Activated CD8-positive, alpha-beta T cell treated with anti-CD3 and anti-CD28 coated beads, Interleukin-2, amount 10 ng/mL, durations not matched to agents 7 days and 5 days (primary cell): Measurements from ENCODE around the gene DHTKD1. TPM values are rescaled to one million over a fixed set of nuclear protein-coding genes. Genes with fewer than 3 reads are reported as not detected.
A peak's percentile ranks its signal among the peaks of the same experiment; 100 is the strongest.
"Not testable (repeated sequence)": the region's sequence is repeated elsewhere in the genome, so short reads cannot be mapped to it uniquely, and the experiment has no call there.

Experiments used
- ATAC-seq: fragments of 150-1000 bp; cut with Tn5 transposase; one replicate; pipeline ENCODE4 v1.10.0; 2021; ENCODE audit warnings: moderate library complexity
- CTCF ChIA-PET: fragments of 350-600 bp; sonication (Branson Sonifier 250); formaldehyde crosslinking; loops from one replicate; lab custom pipeline; 2021; ENCODE audit warnings: antibody characterized with exemption; lab: Charles Lee
- POLR2A ChIA-PET: fragments of 350-600 bp; sonication (Branson Sonifier 250); formaldehyde crosslinking; loops from one replicate; lab custom pipeline; 2021; ENCODE audit warnings: antibody characterized with exemption; lab: Charles Lee
- DNase-seq: peaks from one replicate; pipeline ENCODE4 v3.0.0-alpha.2; 2020
- H3K27ac Mint-ChIP-seq: one replicate; pipeline ENCODE4 v1.8.0; 2021; ENCODE audit warnings: mild to moderate bottlenecking, mixed read lengths
- H3K27me3 Mint-ChIP-seq: one replicate; pipeline ENCODE4 v1.8.0; 2021; ENCODE audit warnings: low read depth, mixed read lengths
- H3K36me3 Mint-ChIP-seq: one replicate; pipeline ENCODE4 v1.8.0; 2021; ENCODE audit warnings: low read depth, mixed read lengths
- H3K4me1 Mint-ChIP-seq: one replicate; pipeline ENCODE4 v1.8.0; 2021; ENCODE audit warnings: low read depth, mixed read lengths
- H3K4me3 Mint-ChIP-seq: one replicate; pipeline ENCODE4 v1.8.0; 2021; ENCODE audit warnings: mild to moderate bottlenecking, mixed read lengths
- H3K9me3 Mint-ChIP-seq: one replicate; pipeline ENCODE4 v1.8.0; 2022; ENCODE audit warnings: mixed read lengths; ENCODE audit not compliant: insufficient read depth
- total RNA-seq, 2 experiments: library from RNA; stranded (reverse); gene quantifications; one replicate each; pipeline ENCODE4 v1.2.3, GENCODE V29; 2021

DHTKD1 gene
- total RNA-seq, 2 experiments from 2014 or later: 16.4 to 20.1 TPM

- Mint-ChIP-seq H3K9me3 (no peaks in the 10 kb centered on the region), H3K27me3 (peaks cover 3% of the 10 kb centered on the region), H3K36me3 (peaks cover 15% of the 10 kb centered on the region), H3K4me1 (peaks cover 27% of the 10 kb centered on the region), H3K4me3 (peak within 1 kb of the TSS; percentile 90), H3K27ac (peak within 1 kb of the TSS; percentile 100)
- ChIA-PET CTCF (interaction anchor here (1.2 to 1.3 kb wide), 2 partner anchors 9 to 79 kb away, joined by 5 to 7 read pairs; no protein-coding TSS in a partner anchor), POLR2A (interaction anchor here (0.6 to 2.5 kb wide), 10 partner anchors 9 to 152 kb away, joined by 3 to 15 read pairs (median 5); partner anchors contain the start of genes CDC123, DHTKD1 and NUDT5)
- DNase-seq: peak; percentile 97
- ATAC-seq: peak; percentile 91
These were observed 25.7 kb upstream of the DHTKD1 start, which contains the start of gene UPF2 for GRCh38 chr10:12042797-12043651. Gene UPF2, minus strand, starts transcription at chr10:12042809. Its CDS starts 7,386 bp downstream, at chr10:12035423.

- Mint-ChIP-seq H3K27ac (no peak overlapping the region), H3K4me3 (no peak overlapping the region), H3K4me1 (peaks cover 21% of the 10 kb centered on the region), H3K9me3 (no peaks in the 10 kb centered on the region), H3K27me3 (peaks cover 3% of the 10 kb centered on the region), H3K36me3 (peaks cover 7% of the 10 kb centered on the region)
- ChIA-PET CTCF (no interaction called here), POLR2A (no interaction called here)
- DNase-seq (no peak), ATAC-seq (no peak)
These were observed 23.2 kb upstream of the DHTKD1 start for GRCh38 chr10:12045596-12045995.

GRCh38 chr10:12048547-12048946 lies 20.2 kb upstream of the DHTKD1 start:
- ChIA-PET POLR2A (no interaction called here), CTCF (interaction anchor here (0.6 kb wide), 1 partner anchor 228 kb away, joined by 3 read pairs; no protein-coding TSS in a partner anchor)
- ATAC-seq (no peak), DNase-seq (no peak)
- Mint-ChIP-seq H3K27me3 (peaks cover 3% of the 10 kb centered on the region), H3K36me3 (no peaks in the 10 kb centered on the region), H3K4me3 (no peak overlapping the region), H3K9me3 (no peaks in the 10 kb centered on the region), H3K4me1 (peaks cover 10% of the 10 kb centered on the region), H3K27ac (no peak overlapping the region)

GRCh38 chr10:12050528-12050927 lies 18.2 kb upstream of the DHTKD1 start:
- H3K36me3 Mint-ChIP-seq: no peaks in the 10 kb centered on the region
- CTCF ChIA-PET: interaction anchor here (1.0 kb wide), 1 partner anchor 74 kb away, joined by 4 read pairs; no protein-coding TSS in a partner anchor
- H3K27me3 Mint-ChIP-seq: peaks cover 3% of the 10 kb centered on the region
- no peak overlapping the region for H3K27ac Mint-ChIP-seq
- no peak overlapping the region for H3K4me3 Mint-ChIP-seq
- POLR2A ChIA-PET: no interaction called here
- DNase-seq (no peak), ATAC-seq (no peak)
- no peaks in the 10 kb centered on the region for H3K9me3 Mint-ChIP-seq
- peaks cover 7% of the 10 kb centered on the region for H3K4me1 Mint-ChIP-seq

DNA sequence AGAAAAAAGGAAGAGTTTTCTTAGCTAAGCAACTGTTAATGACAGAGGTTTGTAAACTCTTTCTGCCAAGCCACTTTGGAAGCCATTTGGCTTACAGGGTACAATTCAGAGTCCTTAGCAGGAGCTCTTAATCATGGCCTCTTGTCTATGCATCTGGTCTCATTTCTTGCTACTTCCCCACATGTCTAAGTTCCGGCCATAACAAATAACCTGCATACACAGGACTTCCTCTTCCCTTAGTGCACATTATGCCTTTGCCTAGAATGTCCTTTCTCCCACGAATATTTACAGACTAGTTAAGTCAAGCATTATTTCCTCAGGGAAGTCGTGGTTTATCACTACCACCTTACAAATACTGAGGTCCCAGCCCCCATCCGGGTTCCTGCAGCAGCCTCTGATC lies 17.5 kb upstream of the DHTKD1 start:
- CTCF ChIA-PET: interaction anchor here (1.0 kb wide), 1 partner anchor 73 kb away, joined by 4 read pairs; no protein-coding TSS in a partner anchor
- H3K27me3 Mint-ChIP-seq: peaks cover 3% of the 10 kb centered on the region
- DNase-seq (no peak), ATAC-seq (no peak)
- peaks cover 7% of the 10 kb centered on the region for H3K4me1 Mint-ChIP-seq
- no peaks in the 10 kb centered on the region for H3K36me3 Mint-ChIP-seq
- H3K4me3 Mint-ChIP-seq: no peak overlapping the region
- H3K9me3 Mint-ChIP-seq: no peaks in the 10 kb centered on the region
- H3K27ac Mint-ChIP-seq: no peak overlapping the region
- POLR2A ChIA-PET: no interaction called here

DNA sequence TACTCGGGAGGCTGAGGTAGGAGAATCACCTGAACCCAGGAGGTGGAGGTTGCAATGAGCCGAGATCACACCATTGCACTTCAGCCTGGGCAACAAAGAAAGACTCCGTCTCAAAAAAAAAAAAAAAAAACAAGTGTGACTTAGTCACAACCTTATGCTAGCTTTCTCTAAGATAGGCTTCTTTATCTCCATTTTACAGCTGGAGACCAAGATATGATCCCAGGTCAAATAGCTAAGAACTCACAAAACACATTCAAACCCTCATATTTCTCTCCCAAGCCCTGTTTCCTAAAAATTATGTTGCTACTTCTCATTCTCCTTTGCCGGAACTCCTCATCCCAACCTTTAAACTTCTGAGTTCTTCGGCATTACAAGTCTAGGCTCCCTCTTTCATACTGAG lies 13.0 kb upstream of the DHTKD1 start:
- CTCF ChIA-PET: no interaction called here
- H3K9me3 Mint-ChIP-seq: no peaks in the 10 kb centered on the region
- no peaks in the 10 kb centered on the region for H3K27me3 Mint-ChIP-seq
- peaks cover 4% of the 10 kb centered on the region for H3K4me1 Mint-ChIP-seq
- H3K4me3 Mint-ChIP-seq: no peak overlapping the region
- POLR2A ChIA-PET: no interaction called here
- H3K36me3 Mint-ChIP-seq: no peaks in the 10 kb centered on the region
- no peak for ATAC-seq
- no peak overlapping the region for H3K27ac Mint-ChIP-seq
- DNase-seq: no peak

DNA sequence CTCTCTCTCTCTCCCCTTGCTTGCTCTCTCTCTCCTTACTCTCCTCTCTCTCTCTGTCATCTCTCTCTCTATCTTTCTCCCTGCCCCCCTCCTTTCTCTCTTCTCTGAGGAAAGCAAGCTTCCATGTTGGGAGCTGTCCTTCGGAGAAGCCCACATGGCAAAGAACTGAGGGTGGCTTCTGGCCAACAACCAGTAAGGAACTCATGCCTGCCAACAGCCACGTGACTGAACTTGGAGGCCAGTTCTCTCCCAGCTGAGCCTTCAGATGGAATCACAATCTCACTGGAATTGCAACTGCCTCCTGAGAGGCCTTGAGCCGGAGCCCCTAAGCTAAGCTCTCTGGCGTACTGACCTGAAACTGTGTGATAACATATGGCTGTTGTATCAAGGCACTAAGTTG lies 12.0 kb upstream of the DHTKD1 start:
- ChIA-PET POLR2A (no interaction called here), CTCF (no interaction called here)
- no peak overlapping the region for H3K27ac Mint-ChIP-seq
- ATAC-seq (no peak), DNase-seq (no peak)
- no peaks in the 10 kb centered on the region for H3K36me3 Mint-ChIP-seq
- H3K27me3 Mint-ChIP-seq: no peaks in the 10 kb centered on the region
- no peak overlapping the region for H3K4me3 Mint-ChIP-seq
- H3K9me3 Mint-ChIP-seq: no peaks in the 10 kb centered on the region
- H3K4me1 Mint-ChIP-seq: no peaks in the 10 kb centered on the region

DNA sequence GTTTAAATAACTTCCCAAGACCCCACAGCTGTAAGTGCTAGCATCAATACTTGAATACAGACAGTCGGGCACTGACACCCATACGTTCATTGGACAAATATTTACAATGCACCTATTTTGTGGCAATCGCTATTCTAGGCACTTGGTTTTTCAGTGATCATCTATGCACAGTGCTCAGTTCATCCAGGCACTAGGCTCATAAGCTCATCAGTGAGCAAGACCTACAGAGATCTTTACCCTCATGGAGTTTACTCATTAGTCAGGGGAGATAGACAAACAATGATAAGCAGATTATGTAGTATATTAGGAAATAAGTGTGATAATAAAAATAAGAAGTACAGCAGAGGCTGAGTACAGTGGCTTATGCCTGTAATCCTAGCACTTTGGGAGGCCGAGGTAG lies 7.6 kb upstream of the DHTKD1 start:
- ChIA-PET CTCF (interaction anchor here (1.2 kb wide), 1 partner anchor 69 kb away, joined by 3 read pairs; no protein-coding TSS in a partner anchor), POLR2A (no interaction called here)
- Mint-ChIP-seq H3K9me3 (no peaks in the 10 kb centered on the region), H3K27ac (no peak overlapping the region), H3K27me3 (peaks cover 6% of the 10 kb centered on the region), H3K4me1 (no peaks in the 10 kb centered on the region), H3K36me3 (no peaks in the 10 kb centered on the region), H3K4me3 (no peak overlapping the region)
- DNase-seq: no peak
- ATAC-seq: no peak

- CTCF ChIA-PET: no interaction called here
- Mint-ChIP-seq H3K27me3 (peaks cover 6% of the 10 kb centered on the region), H3K27ac (no peak overlapping the region), H3K4me1 (no peaks in the 10 kb centered on the region), H3K4me3 (no peak overlapping the region), H3K9me3 (no peaks in the 10 kb centered on the region), H3K36me3 (no peaks in the 10 kb centered on the region)
- ATAC-seq (no peak), DNase-seq (no peak)
- POLR2A ChIA-PET: no interaction called here
These were observed 5.8 kb upstream of the DHTKD1 start for GRCh38 chr10:12062754-12063482.

DNA sequence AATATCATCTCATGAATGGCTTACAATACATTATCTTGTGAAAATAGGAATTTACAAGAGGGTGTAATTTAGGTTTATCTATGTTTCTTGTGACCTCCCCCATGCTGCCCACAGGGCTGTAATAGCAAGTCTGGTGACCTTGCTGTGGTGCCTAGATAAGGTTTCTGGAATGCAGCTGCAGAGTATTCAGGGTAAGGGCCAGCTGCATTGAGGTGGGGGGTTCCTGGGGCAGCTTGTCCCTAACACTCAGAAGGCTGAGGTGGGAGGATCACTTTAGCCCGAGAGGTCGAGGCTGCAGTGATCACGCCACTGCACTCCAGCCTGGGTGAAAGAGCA lies 5.3 kb upstream of the DHTKD1 start:
- no peak overlapping the region for H3K4me3 Mint-ChIP-seq
- no peak for DNase-seq
- H3K9me3 Mint-ChIP-seq: no peaks in the 10 kb centered on the region
- peaks cover 6% of the 10 kb centered on the region for H3K27me3 Mint-ChIP-seq
- peaks cover 2% of the 10 kb centered on the region for H3K36me3 Mint-ChIP-seq
- POLR2A ChIA-PET: no interaction called here
- no peak for ATAC-seq
- H3K4me1 Mint-ChIP-seq: peaks cover 3% of the 10 kb centered on the region
- H3K27ac Mint-ChIP-seq: no peak overlapping the region
- CTCF ChIA-PET: no interaction called here

DNA sequence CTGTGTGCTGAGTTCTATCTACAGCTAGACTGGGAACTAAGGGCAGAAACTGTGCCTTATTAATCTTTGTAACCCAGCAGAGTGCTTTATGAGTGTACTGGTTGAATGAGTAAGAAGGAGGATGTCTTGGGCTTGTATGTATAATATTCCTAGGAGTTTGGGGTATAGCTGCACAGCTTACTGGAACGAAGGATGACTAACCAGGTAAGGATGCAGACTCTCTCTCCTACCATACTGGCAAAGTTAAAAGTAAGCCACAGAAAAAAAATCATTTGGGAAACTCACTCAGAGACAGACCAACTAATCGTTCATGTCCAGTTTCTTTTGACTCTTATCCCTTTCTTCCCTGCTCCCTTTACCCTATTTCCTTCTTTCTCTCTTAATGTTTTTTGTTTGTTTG lies 1.4 kb upstream of the DHTKD1 start:
- ATAC-seq (no peak), DNase-seq (no peak)
- H3K4me3 Mint-ChIP-seq: no peak overlapping the region
- CTCF ChIA-PET: interaction anchor here (1.5 kb wide), 1 partner anchor 26 kb away, joined by 3 read pairs; no protein-coding TSS in a partner anchor
- POLR2A ChIA-PET: interaction anchor here (1.7 kb wide), 1 partner anchor 25 kb away, joined by 8 read pairs; the partner anchor contains the start of gene UPF2
- no peaks in the 10 kb centered on the region for H3K9me3 Mint-ChIP-seq
- H3K4me1 Mint-ChIP-seq: peaks cover 19% of the 10 kb centered on the region
- H3K36me3 Mint-ChIP-seq: peaks cover 5% of the 10 kb centered on the region
- H3K27ac Mint-ChIP-seq: peak overlapping the region; percentile 43
- peaks cover 6% of the 10 kb centered on the region for H3K27me3 Mint-ChIP-seq

- POLR2A ChIA-PET, H3K9me3 Mint-ChIP-seq, ATAC-seq, H3K27me3 Mint-ChIP-seq, DNase-seq, H3K36me3 Mint-ChIP-seq, H3K4me3 Mint-ChIP-seq, H3K27ac Mint-ChIP-seq, CTCF ChIA-PET: not testable (repeated sequence)
- H3K4me1 Mint-ChIP-seq: peaks cover 19% of the 10 kb centered on the region
These were observed 2.7 kb downstream of the DHTKD1 start for GRCh38 chr10:12071441-12071840.
